Activated CD8-positive, alpha-beta T cell treated with anti-CD3 and anti-CD28 coated beads for 36 hours (primary cell): Measurements from ENCODE around the gene SASH1. TPM values are rescaled to one million over a fixed set of nuclear protein-coding genes. Genes with fewer than 3 reads are reported as not detected.
"Not testable (repeated sequence)": the region's sequence is repeated elsewhere in the genome, so short reads cannot be mapped to it uniquely, and the experiment has no call there.

ENCODE experiments used
- ATAC-seq: fragments of 200-7000 bp; cut with Tn5 transposase; one replicate; pipeline ENCODE4 v1.10.0; 2021; ENCODE audit warnings: mild to moderate bottlenecking, moderate library complexity
- CTCF ChIA-PET: fragments of 350-600 bp; sonication (Branson Sonifier 250); formaldehyde crosslinking; loops from one replicate; lab custom pipeline; 2021; ENCODE audit warnings: antibody characterized with exemption; lab: Charles Lee
- POLR2A ChIA-PET: fragments of 350-600 bp; sonication (Branson Sonifier 250); formaldehyde crosslinking; loops from one replicate; lab custom pipeline; 2021; ENCODE audit warnings: antibody characterized with exemption; lab: Charles Lee
- DNase-seq: peaks from one replicate; pipeline ENCODE4 v3.0.0-alpha.2; 2020
- H3K27ac Mint-ChIP-seq: one replicate; pipeline ENCODE4 v1.8.0; 2021; ENCODE audit warnings: mild to moderate bottlenecking, mixed read lengths
- H3K27me3 Mint-ChIP-seq: one replicate; pipeline ENCODE4 v1.8.0; 2021; ENCODE audit warnings: mixed read lengths
- H3K36me3 Mint-ChIP-seq: one replicate; pipeline ENCODE4 v1.8.0; 2021; ENCODE audit warnings: low read depth, mixed read lengths
- H3K4me1 Mint-ChIP-seq: one replicate; pipeline ENCODE4 v1.8.0; 2021; ENCODE audit warnings: low read depth, mixed read lengths
- H3K4me3 Mint-ChIP-seq: one replicate; pipeline ENCODE4 v1.8.0; 2021; ENCODE audit warnings: mild to moderate bottlenecking, moderate library complexity, mixed read lengths
- H3K9me3 Mint-ChIP-seq: one replicate; pipeline ENCODE4 v1.8.0; 2021; ENCODE audit warnings: mixed read lengths
- intact Hi-C: fragments of 100-400 bp; cut with micrococcal nuclease; formaldehyde crosslinking; loops from one replicate; pipeline ENCODE4 v1.10.0; 2022
- total RNA-seq, 2 experiments: library from RNA; stranded (reverse); gene quantifications; one replicate each; pipeline ENCODE4 v1.2.3, GENCODE V29; 2021
- TF ChIP-seq, protein P1 (sequence below): fragments of 200-600 bp; IDR thresholded peaks from one replicate; pipeline ENCODE4 v1.8.0; 2022; ENCODE audit warnings: antibody characterized with exemption, mild to moderate bottlenecking

The SASH1 gene
- total RNA-seq, 2 experiments from 2014 or later = 0.04 to 0.05 TPM

DNA sequence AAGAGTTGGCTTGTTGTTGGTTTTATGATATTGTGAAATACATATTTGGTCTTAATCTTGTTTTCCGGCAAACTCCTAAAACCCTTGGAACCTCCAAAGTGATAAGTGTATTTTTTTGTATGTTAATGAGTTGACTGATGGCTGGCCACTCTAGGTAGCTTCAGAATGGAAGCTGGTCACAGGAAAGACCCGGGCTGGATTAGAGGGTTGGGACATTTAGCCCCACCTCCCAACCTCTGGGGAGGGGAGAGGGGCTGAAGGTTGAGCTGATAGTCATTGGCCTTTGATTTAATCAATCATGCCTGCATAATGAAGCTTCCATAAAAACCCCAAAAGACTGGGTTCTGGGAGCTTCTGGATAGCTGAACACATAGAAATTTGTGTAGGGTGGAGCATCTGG, 42.7 kb downstream of the SASH1 start:
- Mint-ChIP-seq H3K27ac (no peak overlapping the region), H3K36me3 (no peaks in the 10 kb centered on the region), H3K4me3 (no peak overlapping the region), H3K4me1 (no peaks in the 10 kb centered on the region), H3K9me3 (no peaks in the 10 kb centered on the region), H3K27me3 (peaks cover 3% of the 10 kb centered on the region)
- ChIA-PET CTCF (interaction anchor here (1.7 kb wide), 1 partner anchor 11 kb away, joined by 4 read pairs; no protein-coding TSS in a partner anchor), POLR2A (no interaction called here)
- intact Hi-C loops = no loop called here
- TF ChIP-seq, protein P1, sequence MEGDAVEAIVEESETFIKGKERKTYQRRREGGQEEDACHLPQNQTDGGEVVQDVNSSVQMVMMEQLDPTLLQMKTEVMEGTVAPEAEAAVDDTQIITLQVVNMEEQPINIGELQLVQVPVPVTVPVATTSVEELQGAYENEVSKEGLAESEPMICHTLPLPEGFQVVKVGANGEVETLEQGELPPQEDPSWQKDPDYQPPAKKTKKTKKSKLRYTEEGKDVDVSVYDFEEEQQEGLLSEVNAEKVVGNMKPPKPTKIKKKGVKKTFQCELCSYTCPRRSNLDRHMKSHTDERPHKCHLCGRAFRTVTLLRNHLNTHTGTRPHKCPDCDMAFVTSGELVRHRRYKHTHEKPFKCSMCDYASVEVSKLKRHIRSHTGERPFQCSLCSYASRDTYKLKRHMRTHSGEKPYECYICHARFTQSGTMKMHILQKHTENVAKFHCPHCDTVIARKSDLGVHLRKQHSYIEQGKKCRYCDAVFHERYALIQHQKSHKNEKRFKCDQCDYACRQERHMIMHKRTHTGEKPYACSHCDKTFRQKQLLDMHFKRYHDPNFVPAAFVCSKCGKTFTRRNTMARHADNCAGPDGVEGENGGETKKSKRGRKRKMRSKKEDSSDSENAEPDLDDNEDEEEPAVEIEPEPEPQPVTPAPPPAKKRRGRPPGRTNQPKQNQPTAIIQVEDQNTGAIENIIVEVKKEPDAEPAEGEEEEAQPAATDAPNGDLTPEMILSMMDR = no peak
- ATAC-seq (no peak), DNase-seq (no peak)

DNA sequence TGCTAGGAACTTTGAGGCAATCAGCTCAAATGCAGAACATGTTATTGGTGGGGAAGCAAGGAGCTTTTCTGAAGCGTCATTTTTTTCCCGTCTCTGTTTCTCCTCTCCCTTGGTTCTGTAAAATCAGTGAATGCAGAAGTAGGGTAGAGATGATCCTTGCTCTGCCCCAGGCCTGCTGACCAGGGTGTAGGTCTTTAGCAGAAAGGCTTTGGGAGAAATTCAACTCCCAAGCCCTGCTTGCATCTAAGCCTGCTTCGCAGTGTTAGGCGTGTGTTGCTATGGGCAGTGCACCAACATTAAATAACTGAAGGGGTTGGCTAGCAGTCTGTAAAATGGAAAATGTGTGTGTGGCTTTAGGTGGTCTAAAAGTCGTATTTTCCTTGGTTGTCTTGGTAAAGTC, 45.9 kb downstream of the SASH1 start:
- Mint-ChIP-seq H3K9me3 (no peaks in the 10 kb centered on the region), H3K36me3 (no peaks in the 10 kb centered on the region), H3K4me1 (no peaks in the 10 kb centered on the region), H3K4me3 (no peak overlapping the region), H3K27ac (no peak overlapping the region), H3K27me3 (peaks cover 4% of the 10 kb centered on the region)
- ChIA-PET CTCF (no interaction called here), POLR2A (no interaction called here)
- intact Hi-C loops = no loop called here
- no peak for DNase-seq
- ATAC-seq = no peak
- TF ChIP-seq, protein P1 = no peak

DNA sequence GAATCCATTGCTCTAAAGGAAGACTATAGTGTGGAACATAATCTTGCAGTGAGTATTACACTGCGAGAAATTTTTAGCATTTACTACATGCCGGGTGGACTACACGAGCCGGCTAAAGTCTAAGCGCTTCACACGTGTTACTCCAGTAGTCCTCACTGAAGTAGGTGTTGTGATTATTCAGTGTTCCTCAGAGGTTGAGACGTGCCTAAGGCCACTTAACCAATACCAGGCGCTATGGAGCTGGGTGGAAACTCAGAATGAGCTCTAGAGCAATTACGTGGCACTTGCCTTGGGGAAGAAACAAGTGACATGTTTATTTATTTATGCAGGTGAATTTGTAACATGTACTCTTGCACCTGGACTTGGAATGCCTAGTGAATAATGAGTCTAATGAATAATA, 46.4 kb downstream of the SASH1 start:
- no peaks in the 10 kb centered on the region for H3K4me1 Mint-ChIP-seq
- intact Hi-C loops = no loop called here
- POLR2A ChIA-PET = interaction anchor here (0.5 kb wide), 1 partner anchor 598 kb away, joined by 3 read pairs; no protein-coding TSS in a partner anchor

DNA sequence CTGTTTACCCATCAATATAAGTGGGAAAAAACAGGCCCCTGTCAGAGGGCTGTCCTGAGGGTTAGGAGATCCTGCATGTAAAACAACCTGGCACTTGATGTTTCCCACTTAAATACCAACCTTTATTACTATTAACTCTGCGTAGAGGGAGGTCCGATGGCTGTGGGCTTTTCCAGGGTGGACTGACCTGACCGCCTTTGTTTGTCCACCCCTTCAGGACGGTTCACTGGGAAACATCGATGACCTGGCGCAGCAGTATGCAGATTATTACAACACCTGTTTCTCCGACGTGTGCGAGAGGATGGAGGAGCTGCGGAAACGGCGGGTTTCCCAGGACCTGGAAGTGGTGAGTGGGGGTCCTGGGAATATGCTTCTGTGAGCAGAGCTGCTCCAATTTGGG, 47.3 kb downstream of the SASH1 start:
- Mint-ChIP-seq H3K9me3 (no peaks in the 10 kb centered on the region), H3K36me3 (no peaks in the 10 kb centered on the region), H3K4me1 (no peaks in the 10 kb centered on the region), H3K27me3 (peaks cover 4% of the 10 kb centered on the region), H3K4me3 (no peak overlapping the region), H3K27ac (no peak overlapping the region)
- intact Hi-C loops = no loop called here
- POLR2A ChIA-PET = interaction anchor here (0.5 kb wide), 1 partner anchor 599 kb away, joined by 3 read pairs; no protein-coding TSS in a partner anchor
- TF ChIP-seq, protein P1 = no peak
- CTCF ChIA-PET = interaction anchor here (1.0 to 1.2 kb wide), 2 partner anchors 10 to 29 kb away, joined by 3 read pairs; no protein-coding TSS in a partner anchor
- ATAC-seq = no peak
- DNase-seq = no peak

More for the DNA sequence above, 46.4 kb downstream of the SASH1 start:
- Mint-ChIP-seq H3K4me3 (no peak overlapping the region), H3K36me3 (no peaks in the 10 kb centered on the region), H3K27ac (no peak overlapping the region), H3K27me3 (peaks cover 3% of the 10 kb centered on the region), H3K9me3 (no peaks in the 10 kb centered on the region)
- no peak for ATAC-seq
- CTCF ChIA-PET = interaction anchor here (1.0 to 1.2 kb wide), 2 partner anchors 9 to 28 kb away, joined by 3 read pairs; no protein-coding TSS in a partner anchor
- no peak for DNase-seq
- TF ChIP-seq, protein P1 = no peak

DNA sequence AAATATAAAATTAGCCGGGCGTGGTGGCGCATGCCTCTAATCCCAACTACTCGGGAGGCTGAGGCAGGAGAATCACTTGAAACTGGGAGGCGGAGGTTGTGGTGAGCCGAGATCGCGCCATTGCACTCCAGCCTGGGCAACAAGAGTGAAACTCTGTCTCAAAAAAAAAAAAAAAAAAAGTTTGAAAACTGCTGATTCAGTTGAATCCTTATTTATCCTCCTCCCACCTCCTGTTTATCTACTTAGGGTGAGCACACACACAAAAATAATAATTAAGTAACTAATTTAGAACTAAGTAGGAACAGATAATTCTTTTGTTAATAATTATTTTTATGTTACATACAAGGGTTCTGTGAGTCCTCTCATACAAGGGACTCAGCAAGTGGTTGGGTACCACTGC, 49.5 kb downstream of the SASH1 start:
- DNase-seq, H3K27ac Mint-ChIP-seq, intact Hi-C loops, ATAC-seq, CTCF ChIA-PET, H3K4me1 Mint-ChIP-seq, H3K4me3 Mint-ChIP-seq, POLR2A ChIA-PET, H3K36me3 Mint-ChIP-seq, H3K9me3 Mint-ChIP-seq, H3K27me3 Mint-ChIP-seq: not testable (repeated sequence)
